ENCODE measurements around the gene LRBA.
A peak's percentile ranks its signal among the peaks of the same experiment; 100 is the strongest.
"Not testable (repeated sequence)": the region's sequence is repeated elsewhere in the genome, so short reads cannot be mapped to it uniquely, and the experiment has no call there.

LRBA gene

GRCh38 chr4:150582146-150582872 lies 432.8 kb downstream of the LRBA start, which contains the start of gene MAB21L2:
Gene MAB21L2 (plus strand): TSS chr4:150582151. CDS start chr4:150583030, 879 bp downstream.
- no peak for DNase-seq

- no peak for DNase-seq
Observed at GRCh38 chr4:150581641-150582051, 433.4 kb downstream of the LRBA start.

- no peak for DNase-seq
Observed at GRCh38 chr4:150581056-150581605, 434.0 kb downstream of the LRBA start.

- no peak for DNase-seq
Observed at GRCh38 chr4:150580306-150580705, 434.8 kb downstream of the LRBA start.

- no peak for DNase-seq
Observed at GRCh38 chr4:150579551-150580234, 435.4 kb downstream of the LRBA start.

- peak; percentile 74 to 87 for DNase-seq
Observed at GRCh38 chr4:150578745-150579501, 436.2 kb downstream of the LRBA start.

GRCh38 chr4:150577796-150578195 lies 437.3 kb downstream of the LRBA start:
- DNase-seq = no peak

- DNase-seq = no peak
Observed at GRCh38 chr4:150574678-150575077, 440.4 kb downstream of the LRBA start.

GRCh38 chr4:150573534-150573933 lies 441.6 kb downstream of the LRBA start:
- DNase-seq = no peak

GRCh38 chr4:150572704-150573504 lies 442.2 kb downstream of the LRBA start:
- DNase-seq = no peak

GRCh38 chr4:150570862-150571261 lies 444.2 kb downstream of the LRBA start:
- DNase-seq = peak in 1 of 2 experiments; percentile 52

GRCh38 chr4:150569998-150570535 lies 445.0 kb downstream of the LRBA start:
- no peak for DNase-seq

GRCh38 chr4:150569384-150569987 lies 445.6 kb downstream of the LRBA start:
- no peak for DNase-seq

- DNase-seq = no peak
Observed at GRCh38 chr4:150567070-150567469, 448.0 kb downstream of the LRBA start.

- not testable (repeated sequence) for DNase-seq
Observed at GRCh38 chr4:150564967-150565366, 450.1 kb downstream of the LRBA start.

GRCh38 chr4:150562751-150563150 lies 452.3 kb downstream of the LRBA start:
- DNase-seq = no peak

GRCh38 chr4:150562250-150562649 lies 452.8 kb downstream of the LRBA start:
- DNase-seq = no peak

GRCh38 chr4:150561143-150561737 lies 453.8 kb downstream of the LRBA start:
- DNase-seq = peak in 1 of 2 experiments; percentile 67

- DNase-seq = not testable (repeated sequence)
Observed at GRCh38 chr4:150557811-150558210, 457.3 kb downstream of the LRBA start.

- peak in 1 of 2 experiments; percentile 35 for DNase-seq
Observed at GRCh38 chr4:150547154-150547838, 467.8 kb downstream of the LRBA start.

Data from NCI-H524 (cell line).